Coronary artery (tissue), 2 donors: ENCODE results near the gene CCDC8.
A peak's percentile ranks its signal among the peaks of the same experiment; 100 is the strongest.
"Not testable (repeated sequence)": the region's sequence is repeated elsewhere in the genome, so short reads cannot be mapped to it uniquely, and the experiment has no call there.

ENCODE experiments used
- DNase-seq: peaks from one replicate; pipeline ENCODE4 v3.0.0-alpha.2; 2017; ENCODE audit warnings: low spot score
- H3K27ac ChIP-seq, 2 donors: fragments of 200-600 bp; sonication (generic); one replicate each; pipeline ENCODE4 v1.5.1; 2016 to 2019
- H3K4me3 ChIP-seq: fragments of 200-600 bp; sonication (generic); 2 replicates; pipeline ENCODE4 v1.5.1; 2016; ENCODE audit warnings: mild to moderate bottlenecking, moderate library complexity
- CTCF ChIP-seq: fragments of 200-600 bp; sonication (generic); IDR thresholded peaks from one replicate; pipeline ENCODE4 v1.5.1; 2019; ENCODE audit warnings: antibody characterized with exemption

The CCDC8 gene

DNA sequence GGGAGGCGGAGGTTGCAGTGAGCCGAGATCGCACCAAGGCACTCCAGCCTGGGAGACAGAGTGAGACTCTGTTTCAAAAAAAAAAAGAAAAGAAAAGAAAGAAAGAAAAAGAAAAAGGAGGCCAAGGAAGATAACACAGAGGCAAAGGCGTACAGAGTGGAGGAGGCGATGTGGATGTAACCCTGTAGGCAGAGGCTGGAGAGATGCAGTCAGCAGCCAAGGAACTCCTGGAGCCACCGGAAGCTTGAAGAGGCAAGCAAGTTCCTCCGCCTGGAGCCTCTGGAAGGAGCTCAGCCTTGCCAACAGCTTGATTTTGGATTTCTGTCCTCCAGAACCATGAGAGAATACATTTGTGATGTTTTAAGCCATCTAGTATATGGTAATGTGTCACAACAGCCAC, 6.7 kb upstream of the CCDC8 start:
- no peak for TF ChIP-seq CTCF
- DNase-seq = no peak
- no peak overlapping the region for H3K4me3 ChIP-seq
- peak overlapping the region; percentile 35 to 45 for H3K27ac ChIP-seq

DNA sequence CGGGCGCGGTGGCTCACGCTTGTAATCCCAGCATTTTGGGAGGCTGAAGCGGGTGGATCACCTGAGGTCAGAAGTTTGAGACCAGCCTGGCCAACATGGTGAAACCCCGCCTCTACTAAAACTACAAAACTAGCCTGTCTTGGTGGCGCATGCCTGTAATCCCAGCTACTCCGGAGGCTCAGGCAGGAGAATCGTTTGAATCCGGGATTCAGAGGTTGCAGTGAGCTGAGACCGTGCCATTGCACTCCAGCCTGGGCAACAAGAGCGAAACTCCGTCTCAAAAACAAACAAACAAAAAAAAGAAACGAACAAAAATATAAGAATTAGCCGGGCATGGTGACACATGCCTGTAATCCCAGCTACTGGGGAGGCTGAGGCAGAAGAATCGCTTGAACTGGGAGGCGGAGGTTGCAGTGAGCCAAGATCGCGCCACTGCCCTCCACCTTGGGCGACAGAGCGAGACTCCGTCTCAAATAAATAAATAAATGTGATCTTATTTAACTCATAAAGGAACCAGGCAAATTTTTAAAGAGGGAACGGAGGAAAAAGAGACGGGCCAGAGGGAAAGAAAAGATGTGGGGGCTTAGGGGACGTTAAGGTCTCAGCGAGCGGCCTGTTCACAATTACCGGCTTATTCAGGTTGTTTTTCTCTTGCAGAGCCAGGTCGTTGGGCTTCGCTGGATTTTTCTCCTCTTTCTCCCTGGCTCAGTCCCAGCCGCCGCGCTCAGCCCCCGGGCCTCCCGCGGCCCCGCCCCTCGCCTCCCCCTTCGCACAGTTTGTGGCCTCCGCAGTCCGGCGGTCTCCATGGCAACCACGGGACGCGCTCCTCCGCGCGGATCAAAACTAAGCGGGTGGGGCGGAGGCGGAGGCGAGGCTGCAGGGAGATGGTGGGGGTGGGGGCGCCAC, 2.7 kb upstream of the CCDC8 start:
- peak overlapping the region; percentile 67 to 79 for H3K27ac ChIP-seq
- peak; percentile 89 for DNase-seq

DNA sequence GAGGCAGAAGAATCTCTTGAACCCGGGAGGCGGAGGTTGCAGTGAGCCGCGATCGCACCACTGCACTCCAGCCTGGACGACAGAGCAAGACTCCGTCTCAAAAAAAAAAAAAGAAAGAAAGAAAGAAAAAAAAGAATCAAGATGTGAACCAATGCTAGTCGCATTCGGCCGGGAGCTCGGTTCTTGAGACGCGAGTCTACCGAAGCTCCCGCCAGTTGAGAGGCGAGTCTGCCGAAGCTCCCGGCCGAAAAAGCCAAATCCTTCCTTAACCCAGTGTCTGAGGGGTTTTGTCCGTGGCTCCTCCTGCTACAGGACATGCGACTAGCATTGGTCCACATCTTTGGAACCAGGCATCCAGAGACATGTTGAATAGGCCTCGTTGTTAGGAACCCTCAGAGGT, 1.5 kb upstream of the CCDC8 start:
- DNase-seq, H3K4me3 ChIP-seq, H3K27ac ChIP-seq: not testable (repeated sequence)

More for the DNA sequence above, 2.7 kb upstream of the CCDC8 start:
- H3K4me3 ChIP-seq = peak overlapping the region; percentile 66

- peak overlapping the region; percentile 78 for H3K4me3 ChIP-seq
- DNase-seq = no peak
- TF ChIP-seq CTCF = no peak
- H3K27ac ChIP-seq = peak overlapping the region; percentile 53 to 81
Observed at GRCh38 chr19:46412650-46413261, 608 bp downstream of the CCDC8 start.

DNA sequence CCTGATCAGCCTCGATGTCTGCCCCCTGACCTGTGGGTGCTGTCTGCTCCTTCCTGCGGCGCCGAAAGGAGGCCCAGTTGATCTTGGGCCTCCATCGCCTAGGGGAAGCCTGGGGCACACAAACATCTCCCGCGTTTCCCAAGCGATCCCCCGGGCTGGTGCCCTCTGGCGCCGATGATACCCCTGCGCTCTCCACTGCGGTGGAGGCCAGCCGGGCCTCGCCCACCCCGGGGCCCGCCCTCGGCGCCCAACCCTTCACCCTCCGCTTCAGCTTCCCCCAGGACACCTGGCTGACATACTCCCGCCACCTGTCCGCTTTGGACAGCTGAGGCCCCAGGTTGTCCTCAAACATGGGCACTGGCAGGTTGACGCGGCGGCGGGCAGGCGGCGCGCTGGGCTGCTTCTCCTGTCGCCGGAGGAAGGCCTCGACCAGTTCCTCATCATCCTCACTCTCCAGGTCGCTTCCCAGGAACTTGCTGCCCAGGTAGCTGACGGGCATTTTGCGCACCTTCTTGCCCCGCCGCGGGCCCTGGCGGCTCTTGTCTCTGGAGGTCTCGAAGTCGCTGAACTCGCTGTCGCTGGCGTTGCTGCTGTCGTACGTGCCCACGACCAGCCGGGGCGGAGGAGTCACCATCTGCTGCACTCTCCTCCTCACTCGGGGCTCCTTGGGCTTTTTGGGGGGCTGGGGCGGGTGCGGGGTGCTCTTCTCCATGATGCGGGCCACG, 1.3 kb downstream of the CCDC8 start:
- no peak for TF ChIP-seq CTCF
- Histone ChIP-seq H3K4me3 (peak overlapping the region; percentile 78), H3K27ac (peak overlapping the region; percentile 53 to 81)
- DNase-seq = no peak

- Histone ChIP-seq H3K27ac (peak overlapping the region; percentile 53 to 81), H3K4me3 (peak overlapping the region; percentile 78)
- TF ChIP-seq CTCF = no peak
- no peak for DNase-seq
Observed at GRCh38 chr19:46411088-46411924, 2.1 kb downstream of the CCDC8 start.

GRCh38 chr19:46410205-46411087, 2.9 kb downstream of the CCDC8 start:
- TF ChIP-seq CTCF = no peak
- Histone ChIP-seq H3K4me3 (peak overlapping the region; percentile 78), H3K27ac (peak overlapping the region; percentile 53 to 81)
- no peak for DNase-seq
